ENCODE data around the gene GALK1. TPM values are rescaled to one million over a fixed set of nuclear protein-coding genes. Genes with fewer than 3 reads are reported as not detected.
"Not testable (repeated sequence)": the region's sequence is repeated elsewhere in the genome, so short reads cannot be mapped to it uniquely, and the experiment has no call there.

Gene GALK1
- total and polyA plus RNA-seq, 2 donors from 2014 or later: 34.5 to 105 TPM

DNA sequence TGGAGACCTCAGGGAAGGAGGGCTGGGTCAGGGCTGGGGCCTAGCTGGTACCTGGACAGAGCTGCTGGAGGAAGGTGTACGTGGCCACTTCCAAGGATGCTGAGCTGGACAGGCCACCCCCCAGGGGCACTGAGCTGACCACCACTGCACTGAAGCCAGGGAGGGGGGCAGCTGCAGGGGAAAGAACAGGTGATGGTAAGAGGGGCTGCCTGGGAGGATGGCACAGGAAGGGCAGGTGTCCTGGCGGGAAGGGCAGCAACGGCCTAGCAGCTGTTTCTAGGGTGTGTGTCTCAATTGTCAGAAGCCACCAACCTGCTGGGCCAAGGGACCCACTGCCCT is 1.8 kb downstream of the GALK1 start:
- H3K27me3 ChIP-seq (ENCODE audit: control insufficient read depth, insufficient read depth, low read length): no peaks in the 10 kb centered on the region
- no peak overlapping the region for H3K27ac ChIP-seq (ENCODE audit: low read depth in 2 of 2, low read length in 2 of 2)
- H3K36me3 ChIP-seq (ENCODE audit: control insufficient read depth in 2 of 3, insufficient read depth in 3 of 3, low read length in 3 of 3): no peaks in the 10 kb centered on the region
- FAIRE-seq: no peak
- no peak overlapping the region for H3K9ac ChIP-seq (ENCODE audit: low read length in 3 of 3)
- H3K4me1 ChIP-seq (ENCODE audit: control insufficient read depth in 2 of 3, insufficient read depth in 2 of 3, low read depth in 1 of 3, low read length in 3 of 3): peaks cover 0 to 12% (median 12%) of the 10 kb centered on the region in 3 donors
- peak in 1 of 5 donors; percentile 79 for DNase-seq
- TF ChIP-seq, protein P1, sequence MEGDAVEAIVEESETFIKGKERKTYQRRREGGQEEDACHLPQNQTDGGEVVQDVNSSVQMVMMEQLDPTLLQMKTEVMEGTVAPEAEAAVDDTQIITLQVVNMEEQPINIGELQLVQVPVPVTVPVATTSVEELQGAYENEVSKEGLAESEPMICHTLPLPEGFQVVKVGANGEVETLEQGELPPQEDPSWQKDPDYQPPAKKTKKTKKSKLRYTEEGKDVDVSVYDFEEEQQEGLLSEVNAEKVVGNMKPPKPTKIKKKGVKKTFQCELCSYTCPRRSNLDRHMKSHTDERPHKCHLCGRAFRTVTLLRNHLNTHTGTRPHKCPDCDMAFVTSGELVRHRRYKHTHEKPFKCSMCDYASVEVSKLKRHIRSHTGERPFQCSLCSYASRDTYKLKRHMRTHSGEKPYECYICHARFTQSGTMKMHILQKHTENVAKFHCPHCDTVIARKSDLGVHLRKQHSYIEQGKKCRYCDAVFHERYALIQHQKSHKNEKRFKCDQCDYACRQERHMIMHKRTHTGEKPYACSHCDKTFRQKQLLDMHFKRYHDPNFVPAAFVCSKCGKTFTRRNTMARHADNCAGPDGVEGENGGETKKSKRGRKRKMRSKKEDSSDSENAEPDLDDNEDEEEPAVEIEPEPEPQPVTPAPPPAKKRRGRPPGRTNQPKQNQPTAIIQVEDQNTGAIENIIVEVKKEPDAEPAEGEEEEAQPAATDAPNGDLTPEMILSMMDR (IDR thresholded peaks at IDR 0.05; ENCODE audit: borderline replicate concordance, extremely low read depth, insufficient read depth): no peak
- H3K9me3 ChIP-seq (ENCODE audit: control insufficient read depth in 2 of 3, insufficient read depth in 1 of 3, low read length in 3 of 3): no peaks in the 10 kb centered on the region
- H3K4me3 ChIP-seq (ENCODE audit: low read length in 3 of 3): no peak overlapping the region
- intact Hi-C loops (cut with DNase I): no loop called here

DNA sequence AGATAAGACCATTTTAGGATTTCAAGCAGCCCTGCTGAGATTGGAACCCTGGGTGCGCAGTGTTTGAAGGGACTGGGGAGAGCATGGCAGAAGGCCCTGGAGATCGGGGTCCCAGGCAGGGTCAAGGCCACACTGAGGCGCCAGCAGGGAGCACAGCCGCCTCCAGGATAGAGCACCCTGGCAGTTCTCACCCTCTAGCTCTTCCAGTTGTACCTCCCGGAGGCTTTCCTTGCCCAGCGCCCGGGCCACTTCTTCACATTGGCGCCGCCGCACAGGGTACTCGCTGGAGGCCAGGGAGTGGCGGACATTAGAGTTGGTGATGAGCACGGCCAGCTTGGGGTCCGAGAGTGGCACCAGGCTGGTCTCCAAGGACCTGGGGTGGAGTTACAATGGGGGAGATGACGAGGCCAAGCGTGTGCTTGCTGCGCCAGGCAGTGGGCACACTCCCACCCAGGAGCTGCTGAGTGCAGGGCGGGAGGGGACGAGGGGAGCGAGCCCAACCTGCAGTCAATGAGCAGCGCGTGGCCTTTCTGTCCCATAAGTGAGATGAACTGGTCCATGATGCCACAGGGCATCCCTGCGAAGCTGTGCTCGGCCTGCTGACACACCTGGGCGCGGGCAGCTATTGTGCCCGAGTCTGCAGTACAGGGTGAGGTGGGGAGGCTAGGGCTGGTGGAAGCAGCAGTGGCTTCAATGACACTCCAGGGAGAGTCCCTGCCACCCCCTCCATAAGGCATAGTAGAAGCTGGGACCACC is 2.3 kb downstream of the GALK1 start:
- Histone ChIP-seq H3K4me1 (ENCODE audit: control insufficient read depth in 2 of 3, insufficient read depth in 2 of 3, low read depth in 1 of 3, low read length in 3 of 3) (peaks cover 0 to 12% (median 12%) of the 10 kb centered on the region in 3 donors), H3K4me3 (ENCODE audit: low read length in 3 of 3) (no peak overlapping the region), H3K9ac (ENCODE audit: low read length in 3 of 3) (no peak overlapping the region), H3K36me3 (ENCODE audit: control insufficient read depth in 2 of 3, insufficient read depth in 3 of 3, low read length in 3 of 3) (no peaks in the 10 kb centered on the region), H3K9me3 (ENCODE audit: control insufficient read depth in 2 of 3, insufficient read depth in 1 of 3, low read length in 3 of 3) (no peaks in the 10 kb centered on the region), H3K27me3 (ENCODE audit: control insufficient read depth, insufficient read depth, low read length) (no peaks in the 10 kb centered on the region), H3K27ac (ENCODE audit: low read depth in 2 of 2, low read length in 2 of 2) (no peak overlapping the region)
- TF ChIP-seq, protein P1 (IDR thresholded peaks at IDR 0.05; ENCODE audit: borderline replicate concordance, extremely low read depth, insufficient read depth): no peak
- intact Hi-C loops (cut with DNase I): no loop called here
- DNase-seq (peak in 1 of 5 donors; percentile 63), FAIRE-seq (no peak)

DNA sequence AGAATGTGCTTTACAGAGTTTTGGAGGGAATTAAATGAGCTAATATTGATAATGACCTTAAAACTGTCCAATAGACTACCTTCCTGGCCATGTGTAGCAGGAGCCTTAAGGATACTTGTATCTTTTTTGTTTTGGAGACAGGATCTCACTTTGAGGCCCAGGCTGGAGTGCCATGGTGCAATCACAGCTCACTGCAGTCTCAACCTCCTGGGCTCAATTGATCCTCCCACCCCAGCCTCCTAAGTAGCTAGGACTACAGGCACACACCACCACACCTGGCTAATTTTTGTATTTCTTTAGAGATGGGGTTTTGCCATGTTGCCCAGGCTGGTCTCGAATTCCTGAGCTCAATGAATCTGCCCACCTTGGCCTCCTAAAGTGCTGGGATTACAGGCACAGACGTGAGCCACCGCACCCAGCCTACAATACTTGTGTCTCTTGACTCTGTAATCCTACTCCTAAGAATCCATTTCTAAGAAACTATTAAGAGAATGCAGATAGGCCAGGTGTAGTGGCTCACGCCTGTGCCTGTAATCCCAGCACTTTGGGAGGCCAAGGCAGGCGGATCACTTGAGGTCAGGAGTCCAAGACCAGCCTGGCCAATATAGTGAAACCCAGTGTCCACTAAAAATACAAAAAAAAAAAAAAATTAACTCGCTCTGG is 4.9 kb downstream of the GALK1 start:
- FAIRE-seq; H3K4me3 ChIP-seq (ENCODE audit: low read length in 3 of 3); intact Hi-C loops (cut with DNase I); H3K36me3 ChIP-seq (ENCODE audit: control insufficient read depth in 2 of 3, insufficient read depth in 3 of 3, low read length in 3 of 3); H3K27ac ChIP-seq (ENCODE audit: low read depth in 2 of 2, low read length in 2 of 2); H3K9me3 ChIP-seq (ENCODE audit: control insufficient read depth in 2 of 3, insufficient read depth in 1 of 3, low read length in 3 of 3); H3K27me3 ChIP-seq (ENCODE audit: control insufficient read depth, insufficient read depth, low read length): not testable (repeated sequence)
- H3K4me1 ChIP-seq (ENCODE audit: control insufficient read depth in 2 of 3, insufficient read depth in 2 of 3, low read depth in 1 of 3, low read length in 3 of 3): peaks cover 0 to 16% (median 12%) of the 10 kb centered on the region in 3 donors
- peak overlapping the region in 1 of 3 donors; percentile 34 for H3K9ac ChIP-seq (ENCODE audit: low read length in 3 of 3)
- DNase-seq: peak in 1 of 5 donors; percentile 11

DNA sequence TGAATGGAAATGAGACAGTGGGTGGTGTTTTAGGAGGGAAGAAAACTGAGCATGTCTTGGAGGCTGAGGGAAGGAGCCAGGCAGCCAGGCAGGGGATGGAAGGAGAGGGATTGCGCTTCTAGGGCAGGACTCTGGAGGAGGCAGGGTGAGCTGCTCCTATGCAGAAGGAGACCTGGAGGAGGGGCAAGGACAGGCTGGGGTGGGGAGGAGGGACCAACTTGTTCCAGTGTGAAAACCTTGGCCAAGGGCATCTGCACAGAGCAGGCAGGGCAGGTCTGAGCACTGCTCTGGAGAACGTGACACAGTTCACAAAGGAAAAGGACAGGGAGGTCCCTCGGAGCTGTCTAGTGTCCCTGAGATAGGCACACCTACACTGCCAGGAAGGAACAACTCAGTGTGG is 5.5 kb downstream of the GALK1 start:
- H3K36me3 ChIP-seq (ENCODE audit: control insufficient read depth in 2 of 3, insufficient read depth in 3 of 3, low read length in 3 of 3): no peaks in the 10 kb centered on the region
- DNase-seq (peak in 1 of 5 donors; percentile 54), FAIRE-seq (no peak)
- TF ChIP-seq, protein P1 (IDR thresholded peaks at IDR 0.05; ENCODE audit: borderline replicate concordance, extremely low read depth, insufficient read depth): no peak
- H3K4me3 ChIP-seq (ENCODE audit: low read length in 3 of 3): no peak overlapping the region
- H3K27me3 ChIP-seq (ENCODE audit: control insufficient read depth, insufficient read depth, low read length): no peaks in the 10 kb centered on the region
- peak overlapping the region in 1 of 3 donors; percentile 34 for H3K9ac ChIP-seq (ENCODE audit: low read length in 3 of 3)
- H3K27ac ChIP-seq (ENCODE audit: low read depth in 2 of 2, low read length in 2 of 2): no peak overlapping the region
- intact Hi-C loops (cut with DNase I): no loop called here
- no peaks in the 10 kb centered on the region for H3K9me3 ChIP-seq (ENCODE audit: control insufficient read depth in 2 of 3, insufficient read depth in 1 of 3, low read length in 3 of 3)
- peaks cover 2 to 21% (median 18%) of the 10 kb centered on the region in 3 donors for H3K4me1 ChIP-seq (ENCODE audit: control insufficient read depth in 2 of 3, insufficient read depth in 2 of 3, low read depth in 1 of 3, low read length in 3 of 3)
